ENCODE results near the gene BMPR1B.

GRCh38 chr4:94813221-94813620, 55.5 kb downstream of the BMPR1B start:
- TF ChIP-seq CTCF (IDR thresholded peaks at IDR 0.05 in 8 of 11, conservative IDR thresholded peaks at IDR 0.05 in 3 of 11) (no peak), POLR2A (IDR thresholded peaks at IDR 0.05) (no peak), POLR2AphosphoS5 (IDR thresholded peaks at IDR 0.05) (no peak)
